GM19455 (cell line): ENCODE measurements around the gene NDRG4.
A peak's percentile ranks its signal among the peaks of the same experiment; 100 is the strongest.

Source experiments
- ATAC-seq: cut with Tn5 transposase; IDR thresholded peaks from one replicate; pipeline ENCODE4 v1.9.1; 2021; ENCODE audit not compliant: unreplicated experiment

Gene NDRG4, protein sequence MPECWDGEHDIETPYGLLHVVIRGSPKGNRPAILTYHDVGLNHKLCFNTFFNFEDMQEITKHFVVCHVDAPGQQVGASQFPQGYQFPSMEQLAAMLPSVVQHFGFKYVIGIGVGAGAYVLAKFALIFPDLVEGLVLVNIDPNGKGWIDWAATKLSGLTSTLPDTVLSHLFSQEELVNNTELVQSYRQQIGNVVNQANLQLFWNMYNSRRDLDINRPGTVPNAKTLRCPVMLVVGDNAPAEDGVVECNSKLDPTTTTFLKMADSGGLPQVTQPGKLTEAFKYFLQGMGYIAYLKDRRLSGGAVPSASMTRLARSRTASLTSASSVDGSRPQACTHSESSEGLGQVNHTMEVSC

DNA sequence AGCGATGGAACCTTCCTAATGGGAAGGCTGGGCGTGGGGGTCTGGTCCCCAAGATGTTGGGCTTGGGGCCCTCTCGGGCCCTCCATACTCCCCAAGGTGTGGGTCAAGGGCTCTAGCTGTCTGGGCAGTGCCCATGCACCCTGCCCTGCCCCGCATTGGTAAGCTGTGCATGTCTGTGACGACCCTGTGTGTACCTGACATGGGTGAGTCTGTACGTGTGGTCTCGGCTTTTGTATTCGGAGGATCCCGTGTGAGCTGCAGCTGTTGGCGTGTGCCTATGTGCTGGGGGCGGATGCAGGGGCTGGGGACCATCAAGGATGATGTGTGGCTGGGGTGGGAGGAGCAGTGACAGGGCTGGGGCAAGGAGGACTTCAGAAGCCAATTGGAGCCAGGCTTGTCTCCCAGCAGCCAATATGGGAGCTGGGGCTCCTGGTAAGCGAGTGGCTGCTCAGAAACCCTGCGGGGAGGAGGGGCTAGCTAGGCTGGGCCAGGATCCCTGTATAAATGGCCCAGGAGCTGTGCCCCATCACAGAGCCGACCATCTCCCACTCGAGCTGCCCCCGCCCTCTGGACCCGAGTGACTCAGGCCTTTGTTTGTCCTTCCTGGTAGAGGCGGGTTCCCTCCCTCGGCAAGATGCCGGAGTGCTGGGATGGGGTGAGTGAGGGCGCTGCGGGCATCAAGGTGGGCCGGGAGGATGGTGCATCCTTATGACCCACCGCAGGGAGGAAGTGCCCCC is at the start of gene NDRG4:
Gene NDRG4 (plus strand): TSS at position 529 of the 737 bp plus-strand sequence. CDS start 106 bp downstream, at position 635.
- peak; percentile 52 for ATAC-seq

DNA sequence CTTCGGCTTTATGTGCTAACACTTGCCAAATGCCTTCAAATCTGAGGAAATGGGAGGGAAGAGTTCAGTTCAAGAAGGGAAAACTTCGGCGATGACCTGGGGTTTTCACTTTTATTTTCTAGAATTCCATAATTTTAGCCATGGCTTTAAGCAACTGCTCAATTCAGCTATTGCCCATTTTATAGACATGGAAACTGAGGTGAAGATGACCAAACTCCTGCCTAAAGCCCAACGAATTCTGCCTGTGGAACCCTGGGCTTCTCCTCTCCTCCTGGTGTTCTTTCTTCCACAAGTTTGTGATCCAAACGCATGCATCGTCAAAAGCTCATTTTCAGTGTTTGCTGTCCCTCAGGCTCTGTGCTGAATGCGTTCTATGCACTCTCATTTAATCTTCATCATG is 49.4 kb upstream of the NDRG4 start:
- no peak for ATAC-seq

DNA sequence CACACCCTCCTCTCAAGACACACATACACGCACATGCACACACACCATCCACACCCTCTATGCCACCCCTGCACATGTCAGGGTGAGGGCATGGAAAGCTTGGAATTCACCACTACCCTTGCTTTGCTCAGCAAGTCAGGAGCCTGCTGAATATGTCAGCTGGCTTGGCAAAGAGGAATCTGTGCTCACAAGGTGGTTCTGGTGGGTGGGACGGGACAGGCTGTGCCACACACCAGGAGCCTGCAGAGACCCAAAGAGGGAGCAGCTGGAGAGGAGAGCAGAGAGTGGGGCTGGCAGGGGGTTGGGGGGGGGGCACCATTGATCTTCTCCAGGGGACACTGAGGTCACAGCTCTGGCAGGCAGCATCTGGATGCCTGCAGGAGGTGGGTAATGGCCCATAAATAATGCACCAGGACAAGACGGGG is 48.7 kb upstream of the NDRG4 start:
- no peak for ATAC-seq

DNA sequence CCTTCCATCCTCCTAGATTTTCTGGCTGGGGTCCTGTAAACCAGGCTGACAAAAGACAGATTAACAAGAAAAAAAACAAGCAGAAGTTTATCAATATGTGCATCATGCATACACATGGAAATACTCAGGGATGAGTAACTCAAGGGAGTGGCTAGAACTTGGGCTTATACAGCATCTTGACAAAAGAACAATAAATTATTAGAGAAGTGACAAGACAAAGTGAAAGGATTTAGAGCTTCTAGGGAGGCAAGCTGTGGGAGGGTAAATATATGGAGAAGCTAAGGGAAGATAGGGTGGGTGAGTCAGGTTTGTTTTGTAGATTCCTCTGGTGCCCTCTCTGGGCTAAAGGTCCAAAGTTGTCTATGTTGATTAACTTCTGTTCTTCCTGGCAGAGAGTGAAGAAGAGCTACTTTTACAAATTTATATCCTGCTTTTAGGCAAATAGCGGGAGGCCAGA is 48.0 kb upstream of the NDRG4 start:
- ATAC-seq = no peak

DNA sequence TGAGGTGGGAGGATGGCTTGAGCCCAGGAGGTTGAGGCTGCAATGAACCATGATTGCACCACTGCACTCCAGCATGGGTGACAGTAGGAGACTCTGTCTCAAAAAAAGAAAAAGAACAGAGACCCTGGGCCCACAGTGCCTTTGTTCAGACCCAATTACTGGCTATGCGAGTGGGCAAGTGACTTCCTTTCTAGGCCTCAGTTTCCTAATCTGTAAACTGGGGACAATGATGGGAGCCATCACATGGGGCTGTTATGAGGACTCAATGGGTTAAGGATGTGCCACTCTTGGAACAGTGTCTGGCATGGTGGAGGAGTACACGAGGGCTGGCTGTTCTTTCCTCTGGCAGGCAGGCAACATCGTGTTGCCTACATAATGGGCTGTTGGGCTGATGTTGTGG is 47.3 kb upstream of the NDRG4 start:
- ATAC-seq = no peak

DNA sequence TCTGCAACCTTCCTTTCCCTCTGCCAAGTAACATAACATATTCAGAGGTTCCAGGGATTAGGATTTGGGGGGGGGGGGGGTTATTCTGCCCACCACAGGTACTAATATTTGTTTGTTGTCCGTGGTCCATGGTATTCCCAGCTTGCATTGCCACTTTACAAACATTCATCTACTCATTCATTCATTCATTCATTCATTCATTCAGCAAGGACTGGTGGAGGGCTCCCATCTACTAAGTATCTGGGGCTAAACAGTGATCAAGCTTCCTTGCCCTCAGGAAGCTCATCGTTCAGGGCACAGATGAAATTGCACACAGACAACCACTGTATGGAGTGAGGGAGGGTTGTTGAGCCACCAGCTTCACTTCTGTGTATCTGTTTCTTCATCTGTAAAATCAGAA is 45.8 kb upstream of the NDRG4 start:
- ATAC-seq = no peak

DNA sequence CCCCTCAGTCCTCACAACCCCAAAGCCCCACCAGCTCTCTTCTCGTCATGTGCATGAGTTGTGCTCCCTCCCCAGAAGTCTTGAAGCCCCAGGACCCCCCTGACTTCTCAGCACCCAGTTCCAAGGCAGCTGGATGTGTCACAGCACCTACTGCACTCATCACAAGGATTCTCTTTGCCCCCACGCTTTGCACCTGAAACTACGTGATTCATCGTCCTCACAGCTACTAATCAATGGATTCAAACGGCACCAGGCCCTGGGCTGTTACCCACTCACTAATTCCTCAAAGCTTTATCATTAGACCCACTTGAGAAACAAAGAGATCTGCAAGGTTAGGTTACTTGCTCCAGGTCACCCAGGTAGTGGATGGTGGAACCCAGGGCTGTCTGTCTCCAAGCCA is 45.1 kb upstream of the NDRG4 start:
- no peak for ATAC-seq

DNA sequence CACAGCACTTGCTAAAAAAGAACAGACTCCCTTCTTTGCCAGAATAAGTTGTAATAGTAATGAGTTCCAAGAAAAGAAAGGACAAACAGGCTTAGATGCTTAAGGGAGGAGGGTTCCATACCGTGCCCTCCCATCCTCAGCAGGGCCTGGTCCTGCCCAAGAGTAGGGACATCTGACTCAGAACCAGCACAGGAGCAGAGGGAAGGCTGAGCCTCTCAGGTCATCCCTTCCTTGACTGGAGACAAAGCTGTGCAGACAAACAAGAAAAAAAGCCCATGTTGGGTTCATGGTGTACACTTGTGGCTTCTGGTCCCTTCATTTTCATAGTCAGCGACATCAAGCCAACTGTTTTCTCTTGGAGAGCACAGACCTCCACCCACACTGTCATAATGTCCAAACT is 44.2 kb upstream of the NDRG4 start:
- ATAC-seq = no peak

DNA sequence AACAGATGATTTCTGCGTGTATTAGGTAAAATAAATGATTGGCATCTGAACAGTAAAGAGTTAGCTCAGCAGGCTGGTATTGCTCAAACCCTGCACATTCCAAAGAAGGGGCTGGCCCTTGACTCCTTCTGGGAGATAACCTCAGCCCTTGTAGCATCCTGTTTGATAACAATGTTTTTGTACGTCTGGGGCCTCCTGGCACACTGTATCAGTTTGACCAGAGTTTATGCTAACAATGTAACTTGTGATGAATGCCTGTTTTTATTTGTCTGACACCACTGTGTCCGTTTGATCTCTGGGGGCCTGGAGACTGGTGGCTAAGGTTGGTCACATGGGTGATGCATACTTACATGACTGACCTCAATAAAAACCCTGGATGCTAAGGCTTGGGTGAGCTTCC is 43.8 kb upstream of the NDRG4 start:
- no peak for ATAC-seq

DNA sequence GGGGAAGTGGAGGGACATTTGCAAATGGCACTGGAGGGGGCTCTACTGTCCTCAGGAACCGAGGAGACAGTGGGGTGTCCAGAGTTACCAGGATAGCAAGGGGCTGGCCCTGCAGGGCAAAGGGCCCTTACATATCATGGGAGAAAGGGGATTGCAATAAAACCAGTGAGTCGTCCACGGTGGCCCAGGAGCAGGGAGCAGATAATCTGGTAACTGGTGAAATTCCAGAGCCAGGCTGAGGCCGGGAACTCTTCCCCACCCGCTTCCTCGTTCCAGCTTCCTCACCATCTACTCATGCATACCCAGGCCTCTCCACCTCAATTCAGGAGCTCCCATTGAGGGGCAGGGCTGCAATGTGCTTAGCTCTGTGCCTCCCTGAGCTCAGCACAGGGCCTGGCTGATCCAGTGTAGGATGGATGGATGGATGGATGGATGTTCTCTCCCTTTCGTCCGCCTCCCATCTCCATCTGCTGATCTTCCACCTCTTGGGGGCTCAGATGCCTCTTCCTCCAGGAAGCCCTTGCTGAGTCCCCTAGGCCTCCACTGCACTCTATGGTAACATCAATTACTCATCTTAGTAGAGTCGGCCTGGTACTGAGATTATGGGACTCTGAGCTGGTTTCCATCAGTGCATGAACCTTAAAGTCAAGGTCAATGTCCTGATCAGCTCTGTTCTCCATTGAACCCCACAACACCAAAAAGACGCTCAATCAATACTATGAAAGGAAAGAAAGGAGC is 41.2 kb upstream of the NDRG4 start:
- ATAC-seq = no peak

DNA sequence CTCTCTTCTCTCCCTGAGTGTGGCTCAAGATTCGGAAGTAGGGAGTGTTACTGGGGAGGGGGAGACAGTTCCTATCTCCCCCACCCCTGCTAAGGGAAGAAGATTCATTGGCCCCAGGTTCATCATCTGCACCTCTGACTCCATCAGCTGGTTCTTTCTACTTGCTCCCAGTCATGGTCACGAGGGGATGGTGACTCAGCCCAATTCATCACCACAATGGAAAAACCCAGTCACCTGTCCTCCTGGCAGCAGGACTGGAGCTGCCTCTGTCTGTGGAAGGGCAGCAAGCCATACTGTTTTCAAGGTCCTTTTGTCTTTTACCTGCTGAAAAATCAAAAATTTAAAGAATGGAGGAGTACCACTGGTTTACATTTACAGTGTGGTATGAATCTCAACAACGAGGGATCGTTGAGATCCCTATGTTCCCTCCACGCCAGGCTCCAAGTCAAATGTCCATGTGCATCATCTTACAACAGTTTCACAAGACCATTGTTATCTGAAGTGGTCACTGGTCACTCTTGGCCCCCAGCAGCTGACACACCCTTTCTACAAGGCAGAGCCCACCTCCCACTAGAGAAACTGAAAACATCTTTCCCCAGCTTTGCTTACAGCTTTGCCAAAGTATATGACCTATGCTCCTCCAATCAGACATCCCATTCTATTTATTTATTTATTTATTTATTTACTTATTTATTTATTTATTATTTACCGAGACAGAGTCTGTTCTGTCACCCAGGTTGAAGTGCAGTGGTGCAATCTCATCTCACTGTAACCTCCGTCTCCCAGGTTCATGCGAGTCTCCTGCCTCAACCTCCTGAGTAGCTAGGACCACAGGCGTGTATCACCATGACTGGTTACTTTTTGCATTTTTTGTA is 40.4 kb upstream of the NDRG4 start:
- ATAC-seq = no peak

DNA sequence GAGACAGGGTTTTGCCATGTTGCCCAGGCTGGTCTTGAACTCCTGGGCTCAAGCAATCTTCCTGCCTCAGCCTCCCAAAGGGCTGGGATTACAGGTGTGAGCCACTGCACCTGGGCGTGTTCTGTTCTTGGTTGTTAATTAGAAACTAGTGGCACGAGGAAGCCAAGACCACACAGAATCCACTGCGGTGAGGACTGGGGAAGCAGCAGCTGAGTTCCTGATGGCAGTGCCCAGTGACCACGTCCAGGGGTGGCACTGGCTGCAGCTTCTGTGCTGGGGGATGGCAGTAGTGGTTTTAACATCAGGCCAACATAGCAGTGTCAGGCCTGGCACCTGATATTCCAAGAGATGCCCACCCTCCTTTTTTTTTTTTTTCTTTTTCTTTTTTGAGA is 39.7 kb upstream of the NDRG4 start:
- no peak for ATAC-seq

DNA sequence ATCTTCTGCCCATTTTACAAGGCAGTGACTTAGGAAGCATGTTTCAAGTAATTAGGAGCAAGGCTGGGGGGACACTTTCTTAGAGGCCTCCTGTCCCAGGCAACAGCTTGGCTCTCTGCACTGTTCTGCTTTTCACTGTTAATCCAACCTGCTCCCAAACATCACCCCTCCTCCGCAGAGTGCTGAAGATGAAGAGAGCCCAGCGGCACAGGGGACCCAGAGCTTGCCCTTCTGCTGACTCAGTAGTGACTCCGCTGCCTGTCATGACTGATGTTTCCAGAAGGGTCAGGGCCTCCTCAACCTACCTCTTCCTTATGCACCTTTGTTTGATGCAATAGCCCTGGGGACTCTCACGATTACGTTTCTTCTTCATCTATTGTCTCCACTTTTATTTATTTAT is 38.9 kb upstream of the NDRG4 start:
- no peak for ATAC-seq

DNA sequence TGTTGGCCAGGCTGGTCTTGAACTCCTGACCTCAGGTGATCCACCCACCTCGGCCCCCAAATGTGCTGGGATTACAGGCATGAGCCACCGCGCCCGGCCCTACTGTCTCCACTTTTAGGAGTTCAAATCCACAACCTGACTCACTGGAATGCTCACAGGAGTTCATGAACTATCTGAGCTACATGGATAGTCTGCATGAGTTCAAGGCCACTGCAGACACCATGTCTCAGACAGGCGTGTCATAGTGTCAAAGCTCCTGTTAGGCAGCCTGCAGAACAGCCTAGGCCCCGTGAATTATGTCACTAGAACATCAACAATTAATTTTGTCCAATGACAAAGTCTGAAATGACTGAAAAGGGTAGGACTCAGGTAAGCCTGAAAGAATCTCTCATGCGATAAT is 38.3 kb upstream of the NDRG4 start:
- no peak for ATAC-seq

DNA sequence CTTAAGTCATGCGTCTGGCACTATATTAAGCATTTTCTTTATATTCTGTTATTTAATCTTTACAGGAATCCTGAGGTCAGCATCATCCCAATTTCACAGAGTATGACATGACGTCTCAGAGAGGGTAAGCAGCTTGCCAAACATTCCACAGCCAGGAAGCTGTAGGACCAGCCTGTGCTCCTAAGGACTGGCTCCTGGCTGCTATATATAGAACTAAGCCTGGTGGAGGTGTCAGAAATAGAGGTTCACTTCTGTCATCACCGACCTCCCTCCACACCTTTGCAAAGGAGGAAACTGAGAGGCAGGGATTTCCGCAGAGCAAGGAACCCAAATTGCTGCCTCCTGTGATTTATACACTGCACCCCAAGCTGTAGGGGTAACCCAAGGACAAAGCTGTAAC is 37.9 kb upstream of the NDRG4 start:
- no peak for ATAC-seq

DNA sequence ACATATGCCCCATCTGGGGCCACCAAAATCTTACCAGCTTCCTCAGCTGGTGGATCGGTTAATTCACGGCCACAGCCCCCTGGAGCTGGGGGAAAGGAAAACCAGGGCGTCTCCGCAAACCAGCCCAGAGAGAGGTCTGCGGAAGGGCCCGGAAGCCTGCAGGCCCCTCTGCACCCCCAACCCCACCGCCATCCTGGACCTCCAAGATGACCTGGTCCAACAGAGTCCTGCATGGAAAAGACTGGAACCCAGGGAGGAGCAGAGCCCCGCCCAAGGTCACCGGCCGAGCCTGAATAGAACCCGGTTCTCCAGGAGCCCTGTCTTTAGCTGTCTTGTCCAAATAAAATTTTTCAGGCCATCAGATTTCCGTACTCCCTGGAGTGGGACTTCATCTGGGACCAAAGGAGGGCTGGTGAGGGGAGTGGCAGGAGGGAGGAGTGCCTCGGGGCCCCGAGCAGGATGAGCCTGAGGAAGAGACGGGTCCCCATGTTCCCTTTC is 37.4 kb upstream of the NDRG4 start:
- no peak for ATAC-seq

DNA sequence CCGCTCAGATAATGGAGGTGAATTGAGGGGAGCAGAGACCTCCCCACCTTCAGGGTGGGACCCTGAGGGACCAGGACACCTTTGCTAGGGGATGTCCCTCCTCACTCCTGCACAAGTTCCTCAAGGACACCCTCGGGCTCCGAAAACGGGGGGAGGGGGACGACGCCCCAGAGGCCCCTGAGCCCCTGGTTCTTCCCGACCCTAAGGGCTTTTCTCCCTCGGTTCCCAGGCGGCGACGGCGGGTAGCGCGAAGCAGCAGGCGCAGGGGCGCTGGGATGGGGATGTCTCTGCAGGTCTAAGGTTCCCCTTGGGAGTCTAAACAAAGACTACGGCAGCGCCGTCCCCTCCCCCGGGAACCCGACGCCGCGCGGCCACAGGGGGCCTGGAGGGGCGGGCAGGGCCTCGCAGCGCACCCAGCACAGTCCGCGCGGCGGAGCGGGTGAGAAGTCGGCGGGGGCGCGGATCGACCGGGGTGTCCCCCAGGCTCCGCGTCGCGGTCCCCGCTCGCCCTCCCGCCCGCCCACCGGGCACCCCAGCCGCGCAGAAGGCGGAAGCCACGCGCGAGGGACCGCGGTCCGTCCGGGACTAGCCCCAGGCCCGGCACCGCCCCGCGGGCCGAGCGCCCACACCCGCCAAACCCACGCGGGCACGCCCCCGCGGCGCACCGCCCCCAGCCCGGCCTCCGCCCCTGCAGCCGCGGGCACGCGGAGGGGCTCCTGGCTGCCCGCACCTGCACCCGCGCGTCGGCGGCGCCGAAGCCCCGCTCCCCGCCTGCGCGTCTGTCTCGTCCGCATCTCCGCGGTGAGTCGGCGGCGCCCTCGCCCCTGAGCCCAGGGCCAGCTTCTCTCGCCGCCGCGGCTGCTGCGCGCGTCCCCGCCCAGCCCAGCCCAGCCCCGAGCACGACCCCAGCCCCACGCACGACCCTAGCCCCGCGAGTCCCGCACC is 36.7 kb upstream of the NDRG4 start:
- ATAC-seq = no peak

DNA sequence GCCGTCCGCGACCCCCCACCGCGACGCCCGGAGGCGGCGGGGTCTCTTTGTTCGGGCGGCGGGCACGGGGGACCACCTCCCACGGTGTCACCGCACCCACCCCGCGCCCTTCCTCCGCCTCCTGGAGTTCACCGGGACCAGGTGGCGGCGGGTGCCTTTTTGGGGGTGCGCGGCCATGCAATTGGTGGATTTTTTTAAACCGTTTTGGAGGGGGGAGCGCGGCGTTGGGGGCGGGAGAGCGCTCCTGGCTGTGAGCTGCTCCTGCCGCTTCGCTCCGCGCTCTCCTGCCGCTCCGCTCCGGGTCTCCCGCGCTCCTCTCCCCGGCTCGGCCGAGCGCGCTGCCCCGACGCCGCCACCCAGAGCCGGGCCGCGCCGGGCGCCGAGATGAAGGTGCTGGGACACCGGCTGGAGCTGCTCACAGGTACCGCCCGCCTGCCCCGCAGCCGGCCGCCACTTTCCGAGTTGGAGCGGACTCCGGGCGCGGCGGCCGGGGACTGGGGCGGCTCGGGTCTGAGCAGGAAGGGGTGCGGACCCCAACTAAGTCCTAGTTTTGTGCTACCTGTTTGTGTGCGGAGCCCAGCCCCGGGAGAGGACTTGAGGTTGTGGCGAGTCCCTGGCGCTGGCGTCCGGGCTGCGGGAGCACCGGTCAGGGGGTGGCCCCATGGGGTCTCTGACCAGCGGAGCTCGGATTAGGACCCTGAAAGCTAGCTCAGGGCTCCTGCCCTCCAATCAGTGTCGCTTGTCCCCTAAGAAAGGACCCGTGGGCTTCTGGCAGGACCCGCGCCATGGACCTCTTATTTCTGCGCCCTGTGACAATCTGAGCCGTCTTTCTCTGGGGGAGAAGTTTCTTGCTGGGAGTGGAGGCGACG is 35.7 kb upstream of the NDRG4 start:
- no peak for ATAC-seq
